K562 (cell line): ENCODE results near the gene C5orf47. TPM values are rescaled to one million over a fixed set of nuclear protein-coding genes. Genes with fewer than 3 reads are reported as not detected.
A peak's percentile ranks its signal among the peaks of the same experiment; 100 is the strongest.

Experiments used
- ATAC-seq: fragments of 200-7000 bp; cut with Tn5 transposase; 3 replicates; pipeline ENCODE4 v1.9.1; 2020; ENCODE audit warnings: moderate library complexity
- BruUV-seq: library from RNA; stranded (reverse); fragments of 400-500 nt; replicated peaks from 2 replicates; lab custom pipeline; 2021; lab: Mats Ljungman, UMichigan
- CTCF ChIA-PET: fragments of 300-600 bp; formaldehyde crosslinking; extraction: SDS; loops from one replicate; lab custom pipeline; 2021; ENCODE audit warnings: low intra/inter-chr PET ratio; lab: Yijun Ruan, JAX
- POLR2A ChIA-PET: fragments of 300-600, 350-650 bp; sonication (Branson Sonifier 250); formaldehyde crosslinking; extraction: SDS; loops from one replicate; lab custom pipeline; 2021; ENCODE audit warnings: antibody characterized with exemption, inconsistent platforms; lab: Yijun Ruan, JAX
- DNase-seq, 4 experiments: peaks; one replicate each; pipeline versions ENCODE4 v3.0.0 to v3.0.0-alpha.2; 2011 to 2018; ENCODE audit warnings: low spot score in 3 of 4, mixed read lengths in 3 of 4; ENCODE audit errors: extremely low read depth in 1 of 4
- FAIRE-seq: peaks from 2 replicates; lab custom pipeline; 2011; peaks lifted over from hg19 to GRCh38; lab: Jason Lieb, UNC
- H2AFZ ChIP-seq: 2 replicates; pipeline ENCODE4 v1.6.0; 2011; ENCODE audit warnings: low read depth, low read length, control low read depth, inconsistent platforms
- H3K27ac ChIP-seq: fragments of 200-600 bp; 3 replicates; pipeline ENCODE4 v1.8.0; 2011; ENCODE audit warnings: low read depth, mild to moderate bottlenecking, control low read depth, inconsistent platforms, low read length, moderate library complexity, mixed read lengths; ENCODE audit errors: extremely low read depth
- H3K27me3 ChIP-seq, 2 experiments: fragments of 300-600 bp in 1 of 2; 2 replicates in 1 of 2; 3 replicates in 1 of 2; pipeline versions ENCODE4 v1.6.0 to v1.8.0; 2011; ENCODE audit warnings: inconsistent platforms in 2 of 2, low read length in 2 of 2, mild to moderate bottlenecking in 1 of 2, mixed read lengths in 1 of 2, moderate library complexity in 1 of 2; ENCODE audit not compliant: control insufficient read depth in 2 of 2, insufficient read depth in 2 of 2
- H3K36me3 ChIP-seq: fragments of 300-600 bp; 3 replicates; pipeline ENCODE4 v1.8.0; 2011; ENCODE audit warnings: mild to moderate bottlenecking, low read length, inconsistent platforms; ENCODE audit not compliant: control insufficient read depth, insufficient read depth
- H3K4me1 ChIP-seq, 2 experiments: fragments of 200-600 bp in 1 of 2; replicated peaks in 1 of 2; 2 replicates in 1 of 2; 3 replicates in 1 of 2; pipeline versions ENCODE4 v1.5.1 to v1.8.0; 2011; ENCODE audit warnings: inconsistent platforms in 2 of 2, low read length in 2 of 2, mild to moderate bottlenecking in 1 of 2, mixed read lengths in 1 of 2, moderate library complexity in 1 of 2; ENCODE audit not compliant: control insufficient read depth in 2 of 2, insufficient read depth in 2 of 2
- H3K4me2 ChIP-seq: 2 replicates; pipeline ENCODE4 v1.6.1; 2011; ENCODE audit warnings: low read length, control low read depth, inconsistent platforms, mixed read lengths; ENCODE audit not compliant: insufficient read depth
- H3K4me3 ChIP-seq: fragments of 200-600 bp; sonication (generic), shearing (Covaris generic); 2 replicates; pipeline ENCODE4 v1.5.1; 2016; ENCODE audit warnings: control low read depth, inconsistent platforms
- H3K79me2 ChIP-seq: fragments of 200-600 bp; 3 replicates; pipeline ENCODE4 v1.8.0; 2011; ENCODE audit warnings: low read length, inconsistent platforms; ENCODE audit not compliant: control insufficient read depth, insufficient read depth
- H3K9ac ChIP-seq, 2 experiments: 2 replicates each; pipeline versions ENCODE4 v1.6.0 to v1.6.1; 2011; ENCODE audit warnings: low read depth in 2 of 2, low read length in 2 of 2, control low read depth in 1 of 2, inconsistent platforms in 1 of 2, mild to moderate bottlenecking in 1 of 2, mixed read lengths in 1 of 2; ENCODE audit not compliant: insufficient read depth in 1 of 2
- H3K9me1 ChIP-seq: one replicate; pipeline ENCODE4 v1.6.0; 2011; ENCODE audit warnings: inconsistent platforms, mild to moderate bottlenecking, low read length, moderate library complexity; ENCODE audit not compliant: control insufficient read depth, insufficient read depth
- H3K9me3 ChIP-seq: replicated peaks from 2 replicates; pipeline ENCODE4 v1.5.1; 2011; ENCODE audit warnings: low read depth, low read length, inconsistent platforms; ENCODE audit not compliant: control insufficient read depth, insufficient read depth
- H4K20me1 ChIP-seq: replicated peaks from 2 replicates; pipeline ENCODE4 v1.6.1; 2011; ENCODE audit warnings: low read length, inconsistent platforms, mixed read lengths; ENCODE audit not compliant: control insufficient read depth, insufficient read depth
- BMI1 ChIP-seq: fragments of 150-350 bp; IDR thresholded peaks from 2 replicates; pipeline ENCODE4 v1.6.1; 2014; ENCODE audit warnings: low read length
- ELK1 ChIP-seq: sonication (generic); formaldehyde crosslinking; IDR thresholded peaks from 2 replicates; pipeline ENCODE4 v1.8.1; 2022; ENCODE audit warnings: missing genetic modification reagents
- ILF3 ChIP-seq: fragments of 450-650 bp; IDR thresholded peaks from 2 replicates; pipeline ENCODE4 v1.6.1; 2018; ENCODE audit warnings: antibody characterized with exemption, mild to moderate bottlenecking, moderate library complexity, borderline replicate concordance
- NFE2L1 ChIP-seq: fragments of 450-650 bp; IDR thresholded peaks from 2 replicates; pipeline ENCODE4 v1.6.1; 2016; ENCODE audit warnings: missing genetic modification characterization, low read depth, mild to moderate bottlenecking, missing compliant biosample characterization, moderate library complexity, borderline replicate concordance
- RFX1 ChIP-seq: fragments of 450-650 bp; IDR thresholded peaks from 2 replicates; pipeline ENCODE4 v1.6.1; 2016; ENCODE audit warnings: mild to moderate bottlenecking, moderate library complexity
- SIN3A ChIP-seq, 2 experiments: fragments of 150-350 bp in 1 of 2; IDR thresholded peaks; 2 replicates each; pipeline ENCODE4 v1.6.1; 2011 to 2016; ENCODE audit warnings: borderline replicate concordance in 2 of 2, low read depth in 2 of 2, low read length in 2 of 2, mild to moderate bottlenecking in 2 of 2, moderate library complexity in 2 of 2; ENCODE audit not compliant: control insufficient read depth in 1 of 2
- SMARCA4 ChIP-seq: fragments of 450-650 bp; IDR thresholded peaks from 2 replicates; pipeline ENCODE4 v1.6.1; 2016
- ZBED1 ChIP-seq: IDR thresholded peaks from 2 replicates; pipeline ENCODE4 v1.6.1; 2014
- WGBS: fragments of 100-300 bp; shearing (Covaris generic); methylation state at CpG from one replicate; pipeline ENCODE4 v1.1.6; 2016; ENCODE audit warnings: low coverage, mixed read lengths; ENCODE audit not compliant: insufficient coverage; ENCODE audit errors: missing lambda C conversion rate; 5-methylcytosine and 5-hydroxymethylcytosine counted together
- in situ Hi-C: fragments of 300-500 bp; cut with MboI; formaldehyde crosslinking; loops from 4 replicates; pipeline ENCODE4 v1.15.0; 2018; ENCODE audit warnings: inconsistent platforms, mixed read lengths
- intact Hi-C: fragments of 100-400 bp; cut with micrococcal nuclease; formaldehyde crosslinking; loops from 2 replicates; pipeline ENCODE4 v1.14.2; 2022
- polyA plus RNA-seq, 8 experiments: library from polyadenylated mRNA; depleted of rRNA in 4 of 8; stranded (reverse) in 5 of 8; unstranded in 3 of 8; fragments of >200 nt; fragmentation: Nextera tagmentation in 2 of 8; fragmentation: Illumina TruSeq in 1 of 8; extraction: Ambion mirVana in 2 of 8; extraction: Trizol in 1 of 8; gene quantifications; 2 replicates each; pipeline versions ENCODE4 v1.2.1 to v1.2.3, GENCODE V29; 2011 to 2014; ENCODE audit warnings: inconsistent platforms in 1 of 8, missing spikeins in 1 of 8
- total RNA-seq, 7 experiments: library from RNA; depleted of rRNA in 6 of 7; stranded (reverse); fragments of >200 nt in 6 of 7; fragmentation: Illumina TruSeq in 2 of 7; extraction: Trizol in 2 of 7; gene quantifications; 2 replicates each; pipeline versions ENCODE4 v1.2.1 to v1.2.3, GENCODE V29; 2011 to 2021; ENCODE audit warnings: low replicate concordance in 1 of 7

Gene C5orf47
- total and polyA plus RNA-seq, 9 of the 15 experiments (the other 6 are each of a cell fraction or from before 2014, with no cell fraction given) = 0.08 TPM; not detected in 8

DNA sequence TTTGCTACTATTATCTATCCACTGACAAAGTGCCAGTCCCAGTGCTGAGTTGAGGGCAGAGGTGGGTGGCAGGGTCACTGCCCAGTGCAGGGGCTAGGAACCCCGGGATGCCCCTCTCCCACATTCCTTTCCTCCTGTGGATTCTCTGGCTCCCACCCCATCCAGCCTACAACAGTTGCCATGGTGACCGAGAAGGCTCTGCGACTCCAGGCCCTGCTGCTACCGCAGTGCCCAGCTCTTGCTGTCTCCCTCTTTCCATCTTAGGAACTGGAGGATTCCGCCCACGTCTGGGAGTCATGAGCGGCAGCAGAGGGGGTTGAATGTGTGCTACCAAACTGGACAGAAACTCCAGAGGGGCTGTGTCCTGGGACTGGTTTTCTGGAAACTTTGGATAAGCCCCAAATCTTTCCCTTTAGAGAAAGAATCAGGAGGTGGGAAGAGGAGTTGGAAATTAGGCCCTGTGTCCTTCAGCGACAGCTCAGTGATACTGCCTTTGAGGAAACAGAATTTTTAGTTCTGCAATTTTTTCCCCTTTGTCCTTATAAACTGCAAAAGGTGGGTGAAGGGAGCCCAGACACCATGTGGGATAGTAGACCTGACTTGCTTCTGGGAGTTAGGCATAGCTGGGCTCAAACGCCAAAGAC, 20.7 kb upstream of the C5orf47 start:
- no peak for DNase-seq
- in situ Hi-C loops = loop anchor here (5.0 kb wide), 1 partner anchor 351 kb away; the partner anchor contains the start of gene BOD1
- peaks cover 17 to 24% of the 10 kb centered on the region in 2 experiments for H3K4me1 ChIP-seq
- H3K27ac ChIP-seq = no peak overlapping the region
- ChIA-PET POLR2A (interaction anchor here (0.7 to 2.1 kb wide), 3 partner anchors 10 to 22 kb away, joined by 3 to 9 read pairs (median 3); no protein-coding TSS in a partner anchor), CTCF (no interaction called here)
- intact Hi-C loops = loop anchor here (5.0 kb wide), 1 partner anchor 41 kb away; no protein-coding TSS in a partner anchor
- ATAC-seq = no peak
- H3K27me3 ChIP-seq = no peaks in the 10 kb centered on the region
- H3K4me3 ChIP-seq = no peak overlapping the region
- H3K4me2 ChIP-seq = no peak overlapping the region
- H3K79me2 ChIP-seq = no peaks in the 10 kb centered on the region
- 72% methylated on average over 8 of the region's 9 CpGs for WGBS
- no peaks in the 10 kb centered on the region for H4K20me1 ChIP-seq
- no peaks in the 10 kb centered on the region for H3K36me3 ChIP-seq
- H3K9ac ChIP-seq = no peak overlapping the region
- H3K9me3 ChIP-seq = no peaks in the 10 kb centered on the region; the same call in 1 of the 2 replicates
- no peak overlapping the region for H2AFZ ChIP-seq
- no peaks in the 10 kb centered on the region for H3K9me1 ChIP-seq
- TF ChIP-seq RFX1 (peak; percentile 83), ZBED1 (no peak), ELK1 (CRISPR knock-in tag) (no peak), NFE2L1 (tag) (no peak), SMARCA4 (no peak), ILF3 (no peak), BMI1 (no peak), SIN3A (IDR thresholded peaks at IDR 0.05; ENCODE audit: borderline replicate concordance in 2 of 2, control insufficient read depth in 1 of 2, low read depth in 2 of 2, low read length in 2 of 2) (no peak)
- no TSS peak for BruUV-seq
- no peak for FAIRE-seq
